GM12878 (cell line): Measurements from ENCODE around the gene EGFL8. TPM values are rescaled to one million over a fixed set of nuclear protein-coding genes. Genes with fewer than 3 reads are reported as not detected.
A peak's percentile ranks its signal among the peaks of the same experiment; 100 is the strongest.

Source experiments
- ATF7 ChIP-seq: fragments of 450-650 bp; IDR thresholded peaks from 2 replicates; pipeline ENCODE4 v1.6.1; 2016; ENCODE audit warnings: low read depth, mild to moderate bottlenecking
- BCLAF1 ChIP-seq: fragments of 450-650 bp; IDR thresholded peaks from 2 replicates; pipeline ENCODE4 v1.6.1; 2017; ENCODE audit warnings: antibody characterized with exemption, mild to moderate bottlenecking, moderate library complexity
- CHD2 ChIP-seq: IDR thresholded peaks from 2 replicates; pipeline ENCODE4 v1.6.1; 2011; ENCODE audit warnings: low read depth, low read length, improper control_type of control experiment, borderline replicate concordance
- CHD4 ChIP-seq: fragments of 200-600 bp; sonication (generic); IDR thresholded peaks from 2 replicates; pipeline ENCODE4 v1.6.1; 2016; ENCODE audit warnings: mild to moderate bottlenecking
- CREB1 ChIP-seq: IDR thresholded peaks from 2 replicates; pipeline ENCODE4 v1.6.1; 2012; ENCODE audit warnings: low read depth, mild to moderate bottlenecking, inconsistent platforms
- EP300 ChIP-seq, 2 experiments: fragments of 150-350 bp in 1 of 2; IDR thresholded peaks; 2 replicates each; pipeline ENCODE4 v1.6.1; 2011 to 2012; ENCODE audit warnings: low read depth in 2 of 2, low read length in 2 of 2, borderline replicate concordance in 1 of 2, improper control_type of control experiment in 1 of 2, inconsistent platforms in 1 of 2; ENCODE audit not compliant: control insufficient read depth in 1 of 2
- HDAC6 ChIP-seq: fragments of 200-600 bp; sonication (generic); IDR thresholded peaks from one replicate; pipeline ENCODE4 v1.8.0; 2017; ENCODE audit warnings: antibody characterized with exemption; ENCODE audit not compliant: unreplicated experiment
- IRF3 ChIP-seq: fragments of 450-650 bp; IDR thresholded peaks from 2 replicates; pipeline ENCODE4 v1.6.1; 2014; ENCODE audit warnings: mild to moderate bottlenecking
- KLF5 ChIP-seq: fragments of 450-650 bp; IDR thresholded peaks from 2 replicates; pipeline ENCODE4 v1.6.1; 2014; ENCODE audit warnings: mild to moderate bottlenecking; ENCODE audit not compliant: partially characterized antibody
- MAX ChIP-seq: IDR thresholded peaks from 2 replicates; pipeline ENCODE4 v1.6.1; 2012; ENCODE audit warnings: low read depth, low read length, improper control_type of control experiment
- MEF2B ChIP-seq: fragments of 450-650 bp; IDR thresholded peaks from 2 replicates; pipeline ENCODE4 v1.6.1; 2018; ENCODE audit warnings: mild to moderate bottlenecking, moderate library complexity; ENCODE audit not compliant: partially characterized antibody, poor library complexity, severe bottlenecking
- NFYA ChIP-seq: IDR thresholded peaks from 2 replicates; pipeline ENCODE4 v1.6.1; 2011; ENCODE audit warnings: low read depth, mild to moderate bottlenecking, low read length, improper control_type of control experiment, borderline replicate concordance
- NFYB ChIP-seq: IDR thresholded peaks from 2 replicates; pipeline ENCODE4 v1.6.1; 2011; ENCODE audit warnings: low read depth, mild to moderate bottlenecking, low read length, improper control_type of control experiment, moderate library complexity; ENCODE audit not compliant: insufficient read depth
- PBX3 ChIP-seq: IDR thresholded peaks from 2 replicates; pipeline ENCODE4 v1.6.1; 2011; ENCODE audit warnings: mild to moderate bottlenecking, low read depth, low read length, moderate library complexity; ENCODE audit not compliant: insufficient replicate concordance
- POU2F2 ChIP-seq: IDR thresholded peaks from 3 replicates; pipeline ENCODE4 v1.6.1; 2011; ENCODE audit warnings: low read depth, mild to moderate bottlenecking, low read length, borderline replicate concordance
- RB1 ChIP-seq: fragments of 450-650 bp; formaldehyde crosslinking; IDR thresholded peaks from 2 replicates; pipeline ENCODE4 v1.6.1; 2017; ENCODE audit warnings: mild to moderate bottlenecking, borderline replicate concordance
- RCOR1 ChIP-seq: conservative IDR thresholded peaks from 2 replicates; pipeline ENCODE4 v1.6.1; 2012; ENCODE audit warnings: low read depth, low read length, improper control_type of control experiment
- RFX5 ChIP-seq: IDR thresholded peaks from 2 replicates; pipeline ENCODE4 v1.6.1; 2011; ENCODE audit warnings: low read depth, low read length, improper control_type of control experiment
- SUZ12 ChIP-seq: fragments of 200-600 bp; sonication (generic); IDR thresholded peaks from one replicate; pipeline ENCODE4 v1.6.1; 2018; ENCODE audit warnings: antibody characterized with exemption, mild to moderate bottlenecking; ENCODE audit not compliant: unreplicated experiment
- TAF1 ChIP-seq: IDR thresholded peaks from 2 replicates; pipeline ENCODE4 v1.6.1; 2011; ENCODE audit warnings: mild to moderate bottlenecking, low read depth, low read length, borderline replicate concordance
- TARDBP ChIP-seq: IDR thresholded peaks from 2 replicates; pipeline ENCODE4 v1.6.1; 2016; ENCODE audit warnings: borderline replicate concordance
- USF1 ChIP-seq: IDR thresholded peaks from 2 replicates; pipeline ENCODE4 v1.6.1; 2011; ENCODE audit warnings: borderline replicate concordance, low read depth, mild to moderate bottlenecking, moderate library complexity, mixed read lengths, low read length; ENCODE audit not compliant: insufficient read depth; ENCODE audit errors: extremely low read length
- ZBED1 ChIP-seq: IDR thresholded peaks from 2 replicates; pipeline ENCODE4 v1.6.1; 2016; ENCODE audit warnings: borderline replicate concordance
- polyA plus RNA-seq, 11 experiments: library from polyadenylated mRNA; depleted of rRNA in 4 of 11; unstranded in 6 of 11; stranded (reverse) in 5 of 11; fragments of >200 nt; fragmentation: Nextera tagmentation in 4 of 11; fragmentation: Illumina TruSeq in 1 of 11; extraction: Ambion mirVana in 4 of 11; extraction: Trizol in 1 of 11; gene quantifications; 1 replicate in 1 of 11; 2 replicates in 10 of 11; pipeline versions ENCODE4 v1.2.1 to v1.2.3, GENCODE V29; 2011 to 2016; ENCODE audit warnings: inconsistent platforms in 2 of 11, missing spikeins in 2 of 11, low read depth in 1 of 11
- total RNA-seq, 4 experiments: library from RNA; depleted of rRNA in 3 of 4; stranded (reverse); fragments of >200 nt in 3 of 4; fragmentation: Illumina TruSeq in 1 of 4; extraction: Trizol in 1 of 4; gene quantifications; 2 replicates each; pipeline versions ENCODE4 v1.2.1 to v1.2.3, GENCODE V29; 2013 to 2021

The EGFL8 gene
- total and polyA plus RNA-seq, 10 of the 15 experiments (the other 5 are each of a cell fraction or from before 2014, with no cell fraction given) = 0.07 to 3.5 (median 1.4) TPM

- TF ChIP-seq CHD2 (peak; percentile 96), RB1 (no peak), NFYA (peak; percentile 100), RFX5 (peak; percentile 67), MAX (peak; percentile 35; the same call in 1 of the 2 replicates), USF1 (no peak), RCOR1 (no peak), IRF3 (peak; percentile 97), TARDBP (no peak), SUZ12 (no peak), TAF1 (peak; percentile 15; the same call in 1 of the 2 replicates), POU2F2 (peak; percentile 3; the same call in 1 of the 3 replicates), MEF2B (peak; percentile 38), CREB1 (peak; percentile 92), KLF5 (peak; percentile 97), ATF7 (peak; percentile 58), HDAC6 (no peak), NFYB (peak; percentile 99), ZBED1 (no peak; the same call in 1 of the 2 replicates), BCLAF1 (no peak), PBX3 (peak; percentile 97), CHD4 (no peak), EP300 (IDR thresholded peaks at IDR 0.05; ENCODE audit: borderline replicate concordance in 1 of 2, control insufficient read depth in 1 of 2, low read depth in 2 of 2, low read length in 2 of 2) (no peak)
Measured at GRCh38 chr6:32177788-32178546, 13.6 kb downstream of the EGFL8 start, which contains the start of gene RNF5 (continued).
